ENCODE measurements around the gene ZNF652.
A peak's percentile ranks its signal among the peaks of the same experiment; 100 is the strongest.

ZNF652 gene

GRCh38 chr17:49318435-49318965, 43.5 kb downstream of the ZNF652 start:
- Histone ChIP-seq H4K20me1 (ENCODE audit: low read depth, low read length) (peaks cover 5% of the 10 kb centered on the region; the same call in 1 of the 2 replicates), H3K9me3 (ENCODE audit: insufficient read depth, low read length) (no peaks in the 10 kb centered on the region), H3K79me2 (ENCODE audit: insufficient read depth, low read length) (no peaks in the 10 kb centered on the region), H3K27ac (ENCODE audit: low read depth, low read length) (no peak overlapping the region), H2AFZ (ENCODE audit: low read depth, low read length, severe bottlenecking) (no peak overlapping the region), H3K4me2 (ENCODE audit: low read depth, low read length, poor library complexity, severe bottlenecking) (no peak overlapping the region), H3K27me3 (ENCODE audit: low read length) (no peaks in the 10 kb centered on the region), H3K4me3 (ENCODE audit: insufficient read depth, low read length, poor library complexity, severe bottlenecking) (no peak overlapping the region), H3K9me2 (replicated peaks; ENCODE audit: insufficient read depth, low read length) (no peaks in the 10 kb centered on the region), H3K9ac (ENCODE audit: low read length) (no peak overlapping the region), H3K36me3 (ENCODE audit: low read length) (no peaks in the 10 kb centered on the region), H3F3A (ENCODE audit: insufficient read depth) (peaks cover 16% of the 10 kb centered on the region; the same call in 1 of the 2 replicates)
- TF ChIP-seq EZH2phosphoT487 (conservative IDR thresholded peaks at IDR 0.05; ENCODE audit: low read length) (no peak), CTCF (IDR thresholded peaks at IDR 0.05; ENCODE audit: insufficient read depth, low read length, poor library complexity, severe bottlenecking) (no peak)

- Histone ChIP-seq H3K36me3 (ENCODE audit: low read length) (no peaks in the 10 kb centered on the region), H3K9ac (ENCODE audit: low read length) (no peak overlapping the region), H3K9me2 (replicated peaks; ENCODE audit: insufficient read depth, low read length) (no peaks in the 10 kb centered on the region), H3K27me3 (ENCODE audit: low read length) (no peaks in the 10 kb centered on the region), H3K4me3 (ENCODE audit: insufficient read depth, low read length, poor library complexity, severe bottlenecking) (no peak overlapping the region), H3F3A (ENCODE audit: insufficient read depth) (peaks cover 16% of the 10 kb centered on the region; the same call in 1 of the 2 replicates), H3K9me3 (ENCODE audit: insufficient read depth, low read length) (no peaks in the 10 kb centered on the region), H3K27ac (ENCODE audit: low read depth, low read length) (no peak overlapping the region), H3K79me2 (ENCODE audit: insufficient read depth, low read length) (no peaks in the 10 kb centered on the region), H4K20me1 (ENCODE audit: low read depth, low read length) (peaks cover 5% of the 10 kb centered on the region; the same call in 1 of the 2 replicates), H3K4me2 (ENCODE audit: low read depth, low read length, poor library complexity, severe bottlenecking) (no peak overlapping the region), H2AFZ (ENCODE audit: low read depth, low read length, severe bottlenecking) (no peak overlapping the region)
- TF ChIP-seq EZH2phosphoT487 (conservative IDR thresholded peaks at IDR 0.05; ENCODE audit: low read length) (no peak), CTCF (IDR thresholded peaks at IDR 0.05; ENCODE audit: insufficient read depth, low read length, poor library complexity, severe bottlenecking) (no peak)
Observed at GRCh38 chr17:49316889-49317675, 45.0 kb downstream of the ZNF652 start.

- H3K36me3 ChIP-seq (ENCODE audit: low read length) = peaks cover under 1% of the 10 kb centered on the region; the same call in 1 of the 2 replicates
- peak overlapping the region; percentile 36 for H3K4me2 ChIP-seq (ENCODE audit: low read depth, low read length, poor library complexity, severe bottlenecking)
- H3K27ac ChIP-seq (ENCODE audit: low read depth, low read length) = 0 out of 2 replicates have a peak overlapping the region, but pooled peaks have one; percentile 12
- no peaks in the 10 kb centered on the region for H3K27me3 ChIP-seq (ENCODE audit: low read length)
- H2AFZ ChIP-seq (ENCODE audit: low read depth, low read length, severe bottlenecking) = no peak overlapping the region
- peaks cover 16% of the 10 kb centered on the region; the same call in 1 of the 2 replicates for H3F3A ChIP-seq (ENCODE audit: insufficient read depth)
- no peaks in the 10 kb centered on the region for H3K9me3 ChIP-seq (ENCODE audit: insufficient read depth, low read length)
- no peak overlapping the region for H3K4me3 ChIP-seq (ENCODE audit: insufficient read depth, low read length, poor library complexity, severe bottlenecking)
- no peak for TF ChIP-seq CTCF (IDR thresholded peaks at IDR 0.05; ENCODE audit: insufficient read depth, low read length, poor library complexity, severe bottlenecking)
- TF ChIP-seq EZH2phosphoT487 (conservative IDR thresholded peaks at IDR 0.05; ENCODE audit: low read length) = no peak
- H3K79me2 ChIP-seq (ENCODE audit: insufficient read depth, low read length) = no peaks in the 10 kb centered on the region
- H3K9me2 ChIP-seq (replicated peaks; ENCODE audit: insufficient read depth, low read length) = no peaks in the 10 kb centered on the region
- peaks cover 5% of the 10 kb centered on the region; the same call in 1 of the 2 replicates for H4K20me1 ChIP-seq (ENCODE audit: low read depth, low read length)
- no peak overlapping the region for H3K9ac ChIP-seq (ENCODE audit: low read length)
Observed at GRCh38 chr17:49316258-49316570, 45.8 kb downstream of the ZNF652 start.
